ENCODE results near the gene CHST12. TPM values are rescaled to one million over a fixed set of nuclear protein-coding genes. Genes with fewer than 3 reads are reported as not detected.
"Not testable (repeated sequence)": the region's sequence is repeated elsewhere in the genome, so short reads cannot be mapped to it uniquely, and the experiment has no call there.

CHST12 gene
- polyA plus RNA-seq, 2 of the 4 experiments (the other 2 are of a cell fraction): 5.6 to 12.0 TPM

- Histone ChIP-seq H3K4me1 (peaks cover 16% of the 10 kb centered on the region), H3K4me3 (no peak overlapping the region), H3K9me3 (no peaks in the 10 kb centered on the region), H3K4me2 (no peak overlapping the region), H3K27ac (no peak overlapping the region)
- no peak for ATAC-seq
- CTCF ChIA-PET: interaction anchor here (0.6 to 1.3 kb wide), 2 partner anchors 15 to 459 kb away, joined by 3 to 5 read pairs; no protein-coding TSS in a partner anchor
- 94% methylated on average over 6 of the region's 6 CpGs for WGBS (ENCODE audit: missing lambda C conversion rate)
- no peak for TF ChIP-seq JUN (IDR thresholded peaks at IDR 0.05)
- TF ChIP-seq MYC (IDR thresholded peaks at IDR 0.05; ENCODE audit: borderline replicate concordance, low read length): no peak
- no peak for TF ChIP-seq EHMT2 (IDR thresholded peaks at IDR 0.05; ENCODE audit: low read depth)
- no peak for TF ChIP-seq USF2 (IDR thresholded peaks at IDR 0.05)
- TF ChIP-seq HDAC2 (IDR thresholded peaks at IDR 0.05): no peak
- no peak for TF ChIP-seq BHLHE40 (IDR thresholded peaks at IDR 0.05; ENCODE audit: low read depth, low read length)
- POLR2A ChIA-PET: no interaction called here
- no peak for FAIRE-seq
- no peak for DNase-seq (ENCODE audit: low read depth in 1 of 2, low spot score in 1 of 2)
These were observed 13.2 kb downstream of the CHST12 start for GRCh38 chr7:2416650-2417049.

- H3K4me3 ChIP-seq; H3K4me2 ChIP-seq; POLR2A ChIA-PET; ATAC-seq; H3K9me3 ChIP-seq; H3K27ac ChIP-seq; DNase-seq (ENCODE audit: low read depth in 1 of 2, low spot score in 1 of 2); FAIRE-seq: not testable (repeated sequence)
- H3K4me1 ChIP-seq: peaks cover 10% of the 10 kb centered on the region
- WGBS (ENCODE audit: missing lambda C conversion rate): 95% methylated on average over 3 of the region's 3 CpGs
- CTCF ChIA-PET: interaction anchor here (0.6 to 1.3 kb wide), 4 partner anchors 15 to 458 kb away, joined by 3 to 5 read pairs (median 4); no protein-coding TSS in a partner anchor
These were observed 13.8 kb downstream of the CHST12 start for GRCh38 chr7:2417178-2417577.

GRCh38 chr7:2417981-2418481 is 14.6 kb downstream of the CHST12 start:
- Histone ChIP-seq H3K4me3 (no peak overlapping the region), H3K9me3 (no peaks in the 10 kb centered on the region), H3K4me2 (no peak overlapping the region), H3K27ac (no peak overlapping the region), H3K4me1 (0 out of 3 replicates have a peak, but pooled peaks cover 2% of the 10 kb centered on the region)
- no peak for TF ChIP-seq RNF2 (IDR thresholded peaks at IDR 0.05; ENCODE audit: borderline replicate concordance, low read depth)
- no peak for TF ChIP-seq HOXA7 (CRISPR knock-in tag; IDR thresholded peaks at IDR 0.05)
- TF ChIP-seq RAD21 (conservative IDR thresholded peaks at IDR 0.05 in 1 of 2, IDR thresholded peaks at IDR 0.05 in 1 of 2): no peak
- TF ChIP-seq RARB (CRISPR knock-in tag; IDR thresholded peaks at IDR 0.05): no peak
- no peak for TF ChIP-seq BHLHE40 (IDR thresholded peaks at IDR 0.05; ENCODE audit: low read depth, low read length)
- TF ChIP-seq CTCF (IDR thresholded peaks at IDR 0.05): no peak
- no peak for TF ChIP-seq HMGXB4 (CRISPR knock-in tag; IDR thresholded peaks at IDR 0.05; ENCODE audit: borderline replicate concordance)
- TF ChIP-seq CEBPB (IDR thresholded peaks at IDR 0.05): no peak
- no peak for TF ChIP-seq MAX (IDR thresholded peaks at IDR 0.05)
- no peak for TF ChIP-seq HOXB5 (CRISPR knock-in tag; IDR thresholded peaks at IDR 0.05)
- TF ChIP-seq BCL3 (IDR thresholded peaks at IDR 0.05): no peak
- TF ChIP-seq CBX2 (IDR thresholded peaks at IDR 0.05; ENCODE audit: borderline replicate concordance, low read depth): no peak
- TF ChIP-seq HDAC2 (IDR thresholded peaks at IDR 0.05): no peak
- TF ChIP-seq CHD2 (IDR thresholded peaks at IDR 0.05; ENCODE audit: low read length, partially characterized antibody): no peak
- TF ChIP-seq ZSCAN20 (CRISPR knock-in tag; IDR thresholded peaks at IDR 0.05): no peak
- TF ChIP-seq USF2 (IDR thresholded peaks at IDR 0.05): no peak
- TF ChIP-seq EHMT2 (IDR thresholded peaks at IDR 0.05; ENCODE audit: low read depth): no peak
- no peak for TF ChIP-seq MYC (IDR thresholded peaks at IDR 0.05; ENCODE audit: borderline replicate concordance, low read length)
- TF ChIP-seq FOXS1 (CRISPR knock-in tag; IDR thresholded peaks at IDR 0.05): no peak
- ATAC-seq (0 out of 6 replicates have a peak, but pooled peaks of 1 of the 2 experiments have one; percentile 19), DNase-seq (ENCODE audit: low read depth in 1 of 2, low spot score in 1 of 2) (no peak), FAIRE-seq (no peak)
- 79% methylated on average over 15 of the region's 15 CpGs for WGBS (ENCODE audit: missing lambda C conversion rate)
- CTCF ChIA-PET: interaction anchor here (1.0 kb wide), 1 partner anchor 34 kb away, joined by 4 read pairs; no protein-coding TSS in a partner anchor
- POLR2A ChIA-PET: no interaction called here

Measured in A549 (cell line).